Activated gamma-delta T cell treated with Interleukin-2 at 50 U/mL for 16 hours (primary cell): Measurements from ENCODE around the gene NYAP2.

Source experiments
- DNase-seq: peaks from one replicate; pipeline ENCODE4 v3.0.0-alpha.2; 2020

The NYAP2 gene

DNA sequence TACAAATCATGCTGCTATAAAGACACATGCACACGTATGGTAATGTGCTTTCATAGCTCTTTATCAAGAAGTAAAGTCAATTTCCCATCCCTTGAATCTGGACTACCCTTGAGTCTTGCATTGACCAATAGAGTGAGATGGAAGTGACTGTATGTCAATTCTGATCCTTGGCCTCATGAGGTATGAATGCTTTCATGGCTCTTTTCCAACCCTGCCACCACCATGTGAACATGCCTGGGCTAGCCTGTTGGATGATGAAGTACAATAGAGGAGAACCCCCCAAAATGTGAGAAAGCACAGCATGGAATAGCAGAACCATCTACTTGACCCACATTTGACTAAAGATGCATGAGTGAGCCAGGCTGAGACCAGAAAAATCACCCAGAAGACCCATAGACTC, 237.0 kb downstream of the NYAP2 start:
- no peak for DNase-seq

DNA sequence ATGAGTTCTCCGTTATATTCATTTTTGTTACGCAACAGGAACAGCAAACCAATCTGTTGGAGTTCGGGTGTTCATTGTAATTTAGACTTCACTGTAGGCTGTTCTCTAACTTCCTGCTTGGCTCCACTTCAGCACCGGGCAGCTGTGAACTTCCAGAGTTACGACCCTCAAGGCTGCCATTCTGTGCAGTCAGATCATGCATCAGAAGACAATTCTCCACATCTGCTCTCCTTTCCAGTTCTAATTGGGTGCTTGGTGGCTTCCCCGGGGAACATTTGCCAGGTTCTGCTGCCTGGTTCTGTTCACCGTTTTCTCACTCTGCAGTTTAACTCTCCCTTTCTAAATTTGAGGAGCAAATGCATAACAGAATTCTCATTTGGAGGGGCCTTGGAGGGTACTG, 237.7 kb downstream of the NYAP2 start:
- DNase-seq = no peak

DNA sequence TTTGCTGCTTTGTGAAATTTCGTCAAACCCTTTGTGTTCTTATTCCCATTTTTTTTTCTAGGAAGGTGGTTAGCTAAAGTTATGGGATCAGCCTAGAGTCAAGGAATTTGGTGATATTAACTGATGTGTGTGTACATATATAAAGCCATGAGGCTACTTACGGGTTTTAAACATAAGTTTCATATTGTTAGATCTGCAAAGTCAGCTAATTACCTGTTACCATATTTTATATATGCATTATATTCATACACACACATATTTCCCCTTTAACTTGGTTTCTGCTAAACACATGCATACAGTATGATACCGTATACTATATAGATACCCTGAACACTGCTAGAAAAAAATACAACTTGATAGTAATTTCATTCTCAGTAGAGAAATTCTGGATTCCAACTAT, 241.0 kb downstream of the NYAP2 start:
- no peak for DNase-seq

- no peak for DNase-seq
Measured at GRCh38 chr2:225649274-225649673, 249.8 kb downstream of the NYAP2 start.

DNA sequence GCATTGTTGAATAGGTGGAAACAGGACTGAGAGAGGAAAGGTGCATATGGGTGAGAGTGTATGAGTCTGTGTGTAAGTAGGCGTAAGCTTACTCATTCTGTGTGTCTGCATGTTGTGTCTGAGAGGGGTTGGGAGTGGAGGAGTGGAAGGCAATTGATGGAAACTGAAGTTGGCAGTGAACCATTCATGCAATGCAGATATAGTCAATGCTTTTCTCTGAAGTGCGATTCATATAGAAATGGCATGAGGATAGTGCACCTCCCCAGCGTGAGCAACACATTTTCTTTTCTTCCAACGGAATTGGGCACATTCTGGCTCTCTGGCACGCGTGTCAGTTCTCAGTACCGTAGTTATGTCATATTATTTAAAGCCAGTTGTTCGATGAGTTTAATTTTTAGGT, 250.5 kb downstream of the NYAP2 start:
- DNase-seq = no peak

DNA sequence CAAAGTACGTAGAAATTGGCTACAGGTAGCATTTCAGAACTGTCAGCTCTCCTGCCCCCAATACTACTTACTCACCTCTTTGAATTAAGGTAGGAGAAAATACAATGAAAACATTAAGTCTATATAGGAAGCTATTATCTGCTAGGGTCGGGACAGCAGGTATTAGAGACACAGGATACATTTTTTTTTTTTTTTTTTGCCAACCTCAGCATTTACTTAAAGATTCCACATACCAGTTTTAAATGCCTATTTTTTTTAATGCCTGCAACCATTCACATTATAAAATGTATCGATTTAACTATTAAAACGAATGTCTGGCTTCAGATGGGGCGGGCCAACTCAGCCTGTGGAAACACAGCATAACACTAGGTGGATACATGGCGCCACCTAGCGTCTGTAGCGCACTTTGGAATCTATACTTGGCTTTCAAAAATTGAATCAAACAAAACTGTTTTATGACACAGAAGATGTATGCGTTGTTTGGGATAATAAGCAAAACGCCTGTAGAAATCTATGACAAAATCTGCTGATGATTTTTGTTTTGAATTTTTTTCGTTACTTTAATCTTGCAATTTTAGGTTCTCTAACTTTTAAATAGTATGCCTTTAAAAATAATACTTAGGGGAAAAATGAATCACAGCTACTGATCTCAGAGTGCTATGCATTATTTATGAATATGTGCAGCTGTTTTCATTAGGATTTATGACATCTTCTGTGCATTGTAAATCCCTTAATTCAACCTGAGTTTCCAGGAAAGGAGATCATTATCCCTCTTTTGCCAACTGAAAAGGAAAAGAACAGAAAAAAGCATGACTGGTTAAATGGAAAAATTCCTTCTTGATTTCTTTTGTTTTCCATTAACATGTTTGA, 261.0 kb downstream of the NYAP2 start:
- peak; percentile 71 for DNase-seq

DNA sequence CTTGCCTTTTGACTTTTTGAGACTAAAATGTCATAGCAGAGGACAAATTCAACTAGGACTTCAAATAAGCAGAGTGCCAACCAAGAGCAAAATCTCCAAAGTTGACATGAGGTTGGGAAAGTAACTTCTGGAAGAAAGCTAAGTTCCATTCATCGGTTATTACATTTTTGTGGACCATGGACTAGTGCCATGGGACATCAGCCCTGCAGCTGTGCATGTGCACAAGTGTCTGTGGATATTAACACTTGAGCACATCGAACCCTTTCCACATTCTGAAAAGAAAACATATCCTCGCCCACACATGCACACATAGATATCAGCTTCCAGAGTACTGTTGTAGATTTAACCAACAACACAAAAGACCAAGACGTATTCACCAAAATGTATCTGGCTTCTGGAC, 262.6 kb downstream of the NYAP2 start:
- DNase-seq = no peak

- no peak for DNase-seq
Measured at GRCh38 chr2:225667445-225667844, 267.9 kb downstream of the NYAP2 start.

GRCh38 chr2:225668606-225669266, 269.2 kb downstream of the NYAP2 start:
- peak; percentile 5 for DNase-seq

DNA sequence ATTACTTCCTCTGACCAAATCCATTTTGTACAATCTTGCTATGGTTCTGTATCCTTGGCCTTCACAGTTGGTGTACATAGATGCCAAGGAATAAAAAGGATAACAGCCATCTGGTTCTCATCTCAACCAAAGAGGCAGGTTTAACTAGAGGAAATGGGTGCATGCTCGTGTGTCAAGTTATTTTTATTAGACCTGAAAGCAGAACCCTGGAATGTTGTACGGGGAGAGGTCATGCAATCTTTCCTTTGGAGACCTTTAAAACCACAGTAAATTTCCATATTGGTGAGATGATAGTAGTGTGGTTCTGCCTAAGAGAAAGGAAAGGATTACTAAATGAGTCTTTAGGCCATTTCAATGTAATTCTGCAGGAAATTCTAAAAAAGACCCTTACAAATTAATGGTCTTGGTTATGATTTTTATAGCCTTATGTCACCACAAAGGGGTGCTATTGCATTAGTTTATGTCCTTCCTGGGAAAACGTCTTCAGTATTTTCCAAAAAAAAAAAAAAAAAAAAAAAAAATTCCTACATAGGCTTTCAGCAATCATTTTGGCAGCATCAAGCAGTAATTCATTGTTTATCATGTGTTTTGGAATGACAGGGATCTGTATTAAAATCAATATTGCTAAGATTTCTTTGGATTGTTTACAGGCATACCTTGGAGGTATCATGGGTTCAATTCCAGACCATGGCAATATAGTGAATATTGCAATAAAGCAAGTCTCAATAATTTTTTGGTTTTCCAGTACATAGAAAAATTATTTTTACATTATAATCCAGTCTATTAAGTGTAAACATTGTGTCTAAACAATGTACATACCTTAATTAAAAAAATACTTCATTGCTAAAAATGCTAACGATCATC, 270.8 kb downstream of the NYAP2 start:
- no peak for DNase-seq

DNA sequence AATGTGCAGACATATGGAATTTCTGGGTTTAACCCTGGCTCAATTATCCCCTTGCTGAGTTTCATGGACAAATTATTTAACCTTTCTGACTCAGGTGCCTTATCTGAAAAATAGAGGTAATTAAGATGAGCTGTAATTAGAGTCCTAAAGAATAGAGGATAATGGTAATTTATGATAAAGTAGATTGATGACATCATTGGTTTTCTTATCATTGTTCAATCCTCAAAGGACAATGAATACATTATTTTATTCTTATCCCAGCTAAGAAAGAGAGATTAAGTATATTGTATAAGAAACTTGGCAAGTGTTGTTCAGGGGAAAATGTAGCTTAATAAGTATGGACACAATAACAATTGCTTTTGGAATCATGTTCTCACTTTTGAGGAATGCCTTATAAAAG, 279.3 kb downstream of the NYAP2 start:
- DNase-seq = no peak

DNA sequence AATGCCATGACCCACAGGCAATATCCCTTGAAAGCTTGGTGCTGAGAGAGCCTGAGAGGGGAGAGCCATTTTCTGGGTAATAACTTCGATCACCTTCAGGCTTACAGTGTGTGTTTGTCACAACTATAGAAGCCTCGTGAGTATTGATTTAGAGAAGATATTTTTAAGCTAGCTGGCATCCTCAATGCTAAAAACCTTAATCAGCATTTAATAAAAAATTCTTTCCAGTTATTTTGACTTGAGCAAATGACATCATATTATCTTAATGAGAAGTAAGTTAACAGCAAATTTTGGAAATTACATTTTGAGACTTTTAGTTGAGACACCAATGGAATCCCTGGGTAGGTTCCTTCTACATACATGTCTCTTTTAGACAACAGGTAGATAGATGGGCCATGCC, 283.7 kb downstream of the NYAP2 start:
- no peak for DNase-seq

GRCh38 chr2:225690153-225690552, 290.6 kb downstream of the NYAP2 start:
- no peak for DNase-seq

- no peak for DNase-seq
Measured at GRCh38 chr2:225691711-225692110, 292.2 kb downstream of the NYAP2 start.

- no peak for DNase-seq
Measured at GRCh38 chr2:225693259-225693658, 293.7 kb downstream of the NYAP2 start.

- DNase-seq = no peak
Measured at GRCh38 chr2:225694664-225695063, 295.2 kb downstream of the NYAP2 start.

GRCh38 chr2:225697936-225698335, 298.4 kb downstream of the NYAP2 start:
- no peak for DNase-seq
